AG08396 (cell line): Measurements from ENCODE around the gene HSF4.

Experiments
- DNase-seq: peaks from one replicate; pipeline ENCODE4 v3.0.0; 2012; ENCODE audit warnings: low spot score, mixed read lengths

The HSF4 gene

DNA sequence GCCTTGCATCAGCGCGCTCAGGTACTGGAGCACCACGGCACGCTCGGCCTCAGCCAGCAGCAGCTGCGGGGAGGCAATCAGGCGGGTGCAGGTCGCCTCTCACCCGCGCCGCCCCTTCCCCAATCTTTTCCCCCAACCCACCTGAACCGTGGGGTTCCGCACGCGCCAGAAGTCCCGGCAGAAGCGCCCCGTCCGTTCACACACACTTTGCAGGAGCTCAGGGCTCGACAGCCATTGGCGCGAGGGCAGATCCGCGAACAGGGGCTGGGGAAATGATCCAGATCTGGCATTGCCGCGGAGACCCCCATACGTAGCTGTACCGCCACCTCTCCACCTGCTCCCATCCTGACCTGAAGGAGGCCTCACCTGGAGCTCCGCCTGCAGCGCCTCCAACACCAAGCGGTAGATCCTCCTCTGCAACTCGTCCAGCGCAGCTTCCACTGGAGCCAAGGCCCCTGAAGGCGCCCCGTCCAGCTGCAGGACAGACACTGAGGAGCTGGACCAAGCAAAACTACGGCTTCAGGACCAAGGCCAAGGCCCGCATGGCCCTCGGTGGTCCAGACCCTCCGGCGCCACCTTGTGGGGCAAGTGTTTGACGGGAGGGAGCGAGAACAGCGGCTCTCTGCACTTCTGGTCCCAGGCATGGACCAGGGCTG is 20.6 kb downstream of the HSF4 start:
- DNase-seq: peak; percentile 87

- no peak for DNase-seq
Measured at GRCh38 chr16:67185651-67186134, 21.1 kb downstream of the HSF4 start.

GRCh38 chr16:67186550-67186950 is 22.0 kb downstream of the HSF4 start:
- DNase-seq: peak; percentile 61

DNA sequence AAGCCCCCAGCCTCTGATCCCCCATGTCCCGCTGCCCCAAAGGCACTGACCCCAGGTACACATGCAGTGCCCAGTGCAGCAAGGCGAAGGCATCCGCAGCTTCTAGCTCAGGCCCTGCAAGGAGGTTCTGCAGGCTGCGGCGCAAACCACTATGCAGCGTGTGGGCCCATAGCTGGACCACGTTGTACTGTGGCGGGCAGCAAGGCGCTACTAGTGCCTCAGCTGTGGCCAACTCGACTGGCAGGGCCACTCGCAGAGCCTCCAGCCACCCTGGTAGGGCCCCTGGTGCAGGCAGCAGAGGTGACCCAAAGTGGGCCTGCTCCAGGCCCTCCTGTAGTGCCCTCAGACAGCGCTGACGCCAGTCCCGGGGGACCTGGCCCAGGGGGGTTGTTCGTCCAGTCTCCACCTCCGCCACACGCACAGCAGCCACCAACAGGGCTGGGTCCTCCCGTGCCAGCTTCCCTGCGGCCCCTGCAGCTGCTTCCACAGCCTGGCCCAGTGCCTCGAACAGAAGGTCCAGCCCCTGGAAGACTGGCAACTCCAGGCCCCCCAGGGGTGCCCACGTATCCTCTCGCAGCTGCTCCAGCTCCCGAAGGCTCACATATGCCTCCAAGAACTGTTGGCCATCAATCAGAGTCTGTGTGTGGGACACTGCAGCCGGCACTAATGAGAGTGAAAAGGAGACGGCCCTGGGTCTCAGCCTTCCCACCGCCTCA is 22.8 kb downstream of the HSF4 start:
- DNase-seq: no peak

GRCh38 chr16:67188323-67188722 is 23.8 kb downstream of the HSF4 start:
- no peak for DNase-seq

DNA sequence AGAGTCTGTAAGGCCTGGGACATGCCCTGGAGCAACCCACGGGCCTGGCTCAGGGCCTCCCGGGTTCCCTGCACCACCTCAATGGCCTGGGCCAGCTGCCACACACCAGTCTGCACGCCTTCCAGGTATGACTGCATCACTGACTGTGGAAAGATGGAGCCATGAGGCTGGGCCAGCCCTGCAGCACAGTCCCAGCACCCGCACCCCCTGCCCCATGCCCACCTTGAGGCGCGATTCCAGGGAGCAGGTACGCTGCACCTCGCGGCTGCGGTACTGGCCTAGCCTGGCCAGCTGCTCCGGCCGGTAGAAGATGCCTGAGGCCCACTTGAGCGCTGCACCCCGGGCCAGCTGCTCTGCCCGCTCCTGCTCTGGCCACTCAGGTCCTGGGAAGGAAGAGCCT is 24.3 kb downstream of the HSF4 start:
- DNase-seq: no peak

- DNase-seq: no peak
Measured at GRCh38 chr16:67190041-67190440, 25.5 kb downstream of the HSF4 start, which contains the start of gene EXOC3L1. EXOC3L1 (minus strand) TSS chr16:67190136; CDS start chr16:67189676, 460 bp downstream.

DNA sequence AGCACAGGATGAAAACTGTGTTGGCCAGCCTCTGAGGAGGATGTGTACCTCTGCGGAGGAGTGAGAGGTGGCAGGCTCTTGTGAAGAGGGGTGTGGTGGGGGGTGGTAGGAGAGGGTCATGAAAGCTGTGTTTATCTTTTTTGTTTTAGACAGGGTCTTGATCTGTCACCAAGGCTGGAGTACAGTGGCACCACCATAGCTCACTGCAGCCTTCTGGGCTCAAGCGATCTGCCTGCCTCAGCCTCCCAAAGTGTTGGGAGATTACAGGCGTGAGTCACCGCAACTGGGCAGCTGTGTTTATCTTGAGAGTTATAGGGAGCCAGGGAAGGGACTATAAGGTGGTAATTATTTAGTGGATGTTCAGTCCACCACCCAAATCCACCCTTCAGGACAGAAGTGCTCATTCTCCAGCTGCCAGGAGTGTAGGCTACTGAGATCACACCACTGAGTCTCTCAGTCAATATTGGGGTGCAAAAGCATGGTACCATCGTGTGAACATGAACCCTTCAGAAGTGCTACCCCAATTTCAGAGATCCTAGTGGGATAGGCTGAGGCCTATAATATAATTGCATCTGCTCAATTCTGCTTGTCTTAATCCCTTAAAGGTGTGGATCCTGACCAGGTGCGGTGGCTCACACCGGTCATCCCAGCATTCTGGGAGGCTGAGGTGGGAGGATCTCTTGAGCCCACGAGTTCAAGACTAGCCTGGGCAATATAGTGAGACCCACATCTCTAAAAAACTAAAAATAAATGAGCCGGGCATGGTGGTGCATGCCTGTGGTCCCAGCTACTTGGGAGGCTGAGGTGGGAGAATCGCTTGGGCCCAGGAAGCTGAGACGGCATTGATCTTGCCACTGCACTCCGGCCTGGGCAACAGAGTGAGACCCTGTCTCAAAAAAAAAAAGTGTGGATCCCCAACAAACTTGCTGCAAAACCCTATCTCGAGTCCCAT is 26.2 kb downstream of the HSF4 start:
- no peak for DNase-seq

GRCh38 chr16:67191411-67191994 is 27.0 kb downstream of the HSF4 start:
- no peak for DNase-seq

DNA sequence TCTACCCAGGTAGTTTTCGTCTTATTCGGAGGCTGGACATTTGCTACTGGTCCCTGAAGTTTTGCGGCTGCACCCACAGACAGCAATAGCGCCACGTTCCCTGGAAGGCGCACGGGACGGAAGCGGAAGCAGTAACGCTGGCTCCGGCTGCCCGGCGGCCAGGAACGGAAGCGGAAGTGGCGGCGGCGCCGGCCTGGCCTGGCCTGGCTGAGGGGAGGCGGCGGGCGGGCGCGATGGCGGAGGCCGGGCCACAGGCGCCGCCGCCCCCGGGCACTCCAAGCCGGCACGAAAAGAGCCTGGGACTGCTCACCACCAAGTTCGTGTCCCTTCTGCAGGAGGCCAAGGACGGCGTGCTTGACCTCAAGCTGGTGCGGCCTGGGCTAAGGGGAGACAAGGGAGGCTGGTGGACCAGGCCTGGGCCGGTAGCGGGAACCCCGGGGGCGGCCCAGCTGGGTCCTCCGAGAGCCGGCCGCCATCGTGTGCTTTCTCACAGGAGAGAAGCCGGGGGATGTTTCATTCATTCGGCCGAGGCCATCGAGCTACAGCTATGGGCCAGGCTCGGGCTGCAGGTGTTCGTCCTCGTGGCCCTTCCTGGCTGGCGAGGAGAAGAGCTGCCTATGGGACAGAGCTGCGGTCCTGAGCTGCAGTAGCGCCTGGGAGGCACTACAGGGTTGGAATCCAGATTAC is 27.6 kb downstream of the HSF4 start, which contains the start of gene E2F4:
Gene E2F4 (plus strand): TSS at position 161 of the 687 bp plus-strand sequence. CDS start 73 bp downstream, at position 234.
- DNase-seq: peak; percentile 96

DNA sequence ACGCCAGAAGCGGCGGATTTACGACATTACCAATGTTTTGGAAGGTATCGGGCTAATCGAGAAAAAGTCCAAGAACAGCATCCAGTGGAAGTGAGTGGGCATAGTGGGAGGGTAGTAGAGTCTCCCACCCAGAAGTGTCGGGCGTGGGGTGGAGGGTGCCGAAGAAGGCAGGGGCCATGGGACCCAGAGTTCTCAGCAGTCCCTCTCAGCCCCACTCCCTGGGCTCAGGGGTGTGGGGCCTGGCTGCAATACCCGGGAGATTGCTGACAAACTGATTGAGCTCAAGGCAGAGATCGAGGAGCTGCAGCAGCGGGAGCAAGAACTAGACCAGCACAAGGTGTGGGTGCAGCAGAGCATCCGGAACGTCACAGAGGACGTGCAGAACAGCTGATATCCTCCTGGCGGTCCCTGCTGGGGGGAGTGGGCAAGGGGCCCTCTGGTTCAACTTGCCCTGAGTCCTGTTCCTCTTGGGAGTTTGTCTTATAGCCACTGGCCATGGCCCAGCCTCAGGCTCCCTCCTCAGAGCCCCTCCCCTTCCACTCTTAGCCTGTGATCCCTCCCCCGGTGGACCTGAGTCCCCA is 28.3 kb downstream of the HSF4 start:
- no peak for DNase-seq

DNA sequence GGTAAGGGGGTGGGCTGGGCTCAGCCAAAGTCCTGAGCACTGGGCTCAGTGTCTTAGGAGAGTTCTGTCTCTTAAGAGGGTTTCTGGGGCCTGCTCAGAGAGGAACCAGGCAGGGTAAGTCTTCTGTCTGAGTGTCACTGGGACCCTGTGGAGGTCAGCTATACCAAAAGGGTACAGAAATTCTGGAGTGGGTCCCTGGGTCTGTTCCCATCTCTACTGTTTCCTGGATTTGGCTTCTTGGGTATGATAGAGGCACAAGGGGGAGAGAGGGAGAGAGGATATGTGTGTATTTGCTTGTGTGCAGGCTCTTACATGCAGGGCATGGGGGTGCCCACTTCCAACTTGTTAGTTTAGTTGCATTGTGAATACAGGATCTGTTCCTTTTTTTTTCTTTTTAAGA is 29.0 kb downstream of the HSF4 start:
- no peak for DNase-seq

DNA sequence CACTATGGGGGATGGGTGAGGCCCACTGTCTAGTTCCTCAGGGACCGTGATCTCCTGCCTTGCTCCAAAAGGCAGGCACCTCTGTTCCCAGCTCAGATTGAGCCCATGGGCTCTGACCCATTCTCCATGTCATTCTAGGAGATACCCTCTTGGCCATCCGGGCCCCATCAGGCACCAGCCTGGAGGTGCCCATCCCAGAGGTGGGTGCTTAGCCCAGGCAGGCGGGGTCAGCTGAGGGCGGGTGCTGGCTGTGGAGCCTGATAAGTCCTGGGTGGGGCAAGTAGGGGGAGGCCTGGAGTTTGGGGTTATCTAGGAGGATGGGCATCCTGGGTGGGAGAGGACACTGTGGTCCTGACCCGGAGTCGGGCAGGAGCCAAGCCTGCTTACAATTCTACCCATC is 29.7 kb downstream of the HSF4 start:
- no peak for DNase-seq

GRCh38 chr16:67195676-67196075 is 31.1 kb downstream of the HSF4 start:
- DNase-seq: no peak

- no peak for DNase-seq
Measured at GRCh38 chr16:67196881-67197280, 32.3 kb downstream of the HSF4 start.

DNA sequence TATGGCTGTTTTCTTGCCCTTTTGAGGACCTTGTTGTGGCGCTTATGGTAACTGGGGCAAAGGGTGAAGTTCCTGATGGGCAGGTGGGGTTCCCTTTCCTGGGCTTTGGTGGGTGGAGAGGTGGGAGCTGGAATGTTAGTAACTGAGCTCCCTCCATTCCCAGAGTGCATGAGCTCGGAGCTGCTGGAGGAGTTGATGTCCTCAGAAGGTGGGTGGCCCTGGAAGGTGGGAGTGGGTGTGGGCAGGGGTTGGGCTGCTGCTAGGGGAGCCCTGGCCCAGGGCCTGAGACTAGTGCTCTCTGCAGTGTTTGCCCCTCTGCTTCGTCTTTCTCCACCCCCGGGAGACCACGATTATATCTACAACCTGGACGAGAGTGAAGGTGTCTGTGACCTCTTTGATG is 33.2 kb downstream of the HSF4 start:
- no peak for DNase-seq

DNA sequence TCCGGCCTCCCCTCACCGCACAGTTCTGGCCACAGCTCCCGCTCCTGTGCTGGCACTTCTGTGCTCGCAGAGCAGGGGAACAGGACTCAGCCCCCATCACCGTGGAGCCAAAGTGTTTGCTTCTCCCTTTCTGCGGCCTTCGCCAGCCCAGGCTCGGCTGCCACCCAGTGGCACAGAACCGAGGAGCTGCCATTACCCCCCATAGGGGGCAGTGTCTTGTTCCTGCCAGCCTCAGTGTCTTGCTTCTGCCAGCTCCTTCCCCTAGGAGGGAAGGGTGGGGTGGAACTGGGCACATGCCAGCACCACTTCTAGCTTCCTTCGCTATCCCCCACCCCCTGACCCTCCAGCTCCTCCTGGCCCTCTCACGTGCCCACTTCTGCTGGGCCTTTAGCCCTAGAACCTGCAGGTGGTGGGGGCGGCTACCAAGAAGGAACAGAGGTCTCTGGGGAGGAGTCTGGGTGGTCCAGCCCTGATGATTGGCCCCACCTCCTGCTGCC is 33.7 kb downstream of the HSF4 start:
- peak; percentile 86 for DNase-seq

GRCh38 chr16:67199011-67199807 is 34.7 kb downstream of the HSF4 start, which contains the start of gene ELMO3:
ELMO3 (plus strand) TSS chr16:67199131; CDS start chr16:67199327, 196 bp downstream.
- DNase-seq: no peak

DNA sequence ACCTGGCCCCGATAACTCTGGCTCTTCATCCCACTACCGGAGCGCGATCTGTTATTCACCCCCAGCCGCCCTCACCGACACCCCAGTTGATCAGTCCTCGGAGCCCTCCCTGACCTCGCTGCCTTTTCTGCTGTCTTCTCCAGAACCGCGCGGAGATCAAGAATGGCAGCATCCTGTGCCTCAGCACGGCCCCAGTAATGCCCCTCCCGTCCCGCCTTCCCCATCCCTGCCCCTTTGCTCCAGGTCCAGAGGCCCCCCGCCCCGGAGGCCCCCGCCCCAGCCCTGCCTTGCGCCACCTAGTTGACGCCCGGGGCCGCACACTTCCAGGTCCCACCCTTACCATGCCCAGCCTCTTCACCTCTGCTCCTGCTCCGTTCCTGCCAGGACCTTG is 35.3 kb downstream of the HSF4 start:
- DNase-seq: no peak

DNA sequence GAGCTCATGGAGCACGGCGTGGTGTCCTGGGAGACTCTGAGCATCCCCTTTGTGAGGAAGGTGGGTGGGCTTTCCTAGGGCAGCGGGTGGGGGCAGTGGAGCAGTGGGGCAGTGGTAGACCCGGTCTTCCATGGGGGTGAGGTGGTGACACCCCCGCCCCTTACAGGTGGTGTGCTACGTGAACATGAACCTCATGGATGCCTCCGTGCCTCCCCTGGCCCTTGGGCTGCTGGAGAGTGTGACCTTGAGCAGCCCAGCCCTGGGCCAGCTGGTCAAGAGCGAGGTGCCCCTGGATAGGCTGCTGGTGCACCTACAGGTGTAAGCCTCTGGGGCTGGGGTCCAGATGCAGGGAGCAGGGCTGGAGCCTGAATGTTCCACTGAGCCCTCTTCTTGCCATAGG is 35.9 kb downstream of the HSF4 start:
- DNase-seq: no peak
